C4-2B (cell line): Measurements from ENCODE around the gene TAX1BP3.

Experiments
- H3K27ac ChIP-seq: fragments of 450-650 bp; 2 replicates; pipeline ENCODE4 v1.5.1; 2017
- ZFX ChIP-seq: fragments of 450-650 bp; IDR thresholded peaks from 2 replicates; pipeline ENCODE4 v1.6.1; 2017
- TF ChIP-seq, protein P1 (sequence below): fragments of 450-650 bp; conservative IDR thresholded peaks from 2 replicates; pipeline ENCODE4 v1.5.1; 2017; ENCODE audit warnings: mild to moderate bottlenecking

The TAX1BP3 gene

DNA sequence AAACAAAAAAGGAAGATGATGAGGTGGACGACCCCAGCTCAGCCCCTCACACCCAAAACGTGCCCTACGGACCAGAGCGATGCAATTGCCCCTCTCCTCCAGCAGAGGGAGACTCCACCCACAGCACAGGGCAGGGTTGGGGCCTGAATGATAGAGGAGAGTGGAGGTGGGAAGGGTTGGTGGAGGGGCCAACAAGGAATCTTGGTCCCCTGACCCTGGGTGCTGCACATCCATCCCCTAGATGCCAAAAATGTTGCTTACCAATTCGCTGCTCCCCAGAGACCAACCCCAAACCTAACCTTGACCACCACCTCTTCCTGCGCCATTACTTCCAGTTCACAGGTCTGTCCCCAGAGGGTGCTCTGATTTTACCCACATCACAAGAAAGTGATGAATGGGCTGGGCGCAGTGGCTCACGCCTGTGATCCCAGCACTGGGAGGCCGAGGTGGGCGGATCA, 14.7 kb upstream of the TAX1BP3 start:
- no peak for TF ChIP-seq ZFX
- TF ChIP-seq, protein P1, sequence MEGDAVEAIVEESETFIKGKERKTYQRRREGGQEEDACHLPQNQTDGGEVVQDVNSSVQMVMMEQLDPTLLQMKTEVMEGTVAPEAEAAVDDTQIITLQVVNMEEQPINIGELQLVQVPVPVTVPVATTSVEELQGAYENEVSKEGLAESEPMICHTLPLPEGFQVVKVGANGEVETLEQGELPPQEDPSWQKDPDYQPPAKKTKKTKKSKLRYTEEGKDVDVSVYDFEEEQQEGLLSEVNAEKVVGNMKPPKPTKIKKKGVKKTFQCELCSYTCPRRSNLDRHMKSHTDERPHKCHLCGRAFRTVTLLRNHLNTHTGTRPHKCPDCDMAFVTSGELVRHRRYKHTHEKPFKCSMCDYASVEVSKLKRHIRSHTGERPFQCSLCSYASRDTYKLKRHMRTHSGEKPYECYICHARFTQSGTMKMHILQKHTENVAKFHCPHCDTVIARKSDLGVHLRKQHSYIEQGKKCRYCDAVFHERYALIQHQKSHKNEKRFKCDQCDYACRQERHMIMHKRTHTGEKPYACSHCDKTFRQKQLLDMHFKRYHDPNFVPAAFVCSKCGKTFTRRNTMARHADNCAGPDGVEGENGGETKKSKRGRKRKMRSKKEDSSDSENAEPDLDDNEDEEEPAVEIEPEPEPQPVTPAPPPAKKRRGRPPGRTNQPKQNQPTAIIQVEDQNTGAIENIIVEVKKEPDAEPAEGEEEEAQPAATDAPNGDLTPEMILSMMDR = peak; percentile 98
- H3K27ac ChIP-seq = no peak overlapping the region

DNA sequence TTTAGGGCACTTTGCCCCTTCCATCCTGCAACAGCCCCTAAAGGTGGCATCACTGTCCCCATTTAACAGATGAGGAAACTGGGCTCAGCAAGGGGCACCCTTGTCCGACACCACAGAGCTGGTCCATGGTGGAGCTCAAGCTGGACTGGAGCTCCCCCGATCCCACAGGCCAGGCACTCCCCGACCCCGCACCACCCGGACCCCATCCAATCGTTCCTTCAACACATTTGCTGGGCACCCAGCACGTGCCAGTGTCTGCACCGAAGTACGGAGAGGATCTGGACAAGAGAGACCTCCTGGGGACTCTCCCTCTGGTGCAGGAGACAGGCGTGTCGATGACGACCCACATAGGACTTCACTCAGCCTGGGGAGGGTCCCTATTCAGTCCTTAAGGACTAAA, 13.7 kb upstream of the TAX1BP3 start:
- TF ChIP-seq ZFX = no peak
- TF ChIP-seq, protein P1 = no peak

DNA sequence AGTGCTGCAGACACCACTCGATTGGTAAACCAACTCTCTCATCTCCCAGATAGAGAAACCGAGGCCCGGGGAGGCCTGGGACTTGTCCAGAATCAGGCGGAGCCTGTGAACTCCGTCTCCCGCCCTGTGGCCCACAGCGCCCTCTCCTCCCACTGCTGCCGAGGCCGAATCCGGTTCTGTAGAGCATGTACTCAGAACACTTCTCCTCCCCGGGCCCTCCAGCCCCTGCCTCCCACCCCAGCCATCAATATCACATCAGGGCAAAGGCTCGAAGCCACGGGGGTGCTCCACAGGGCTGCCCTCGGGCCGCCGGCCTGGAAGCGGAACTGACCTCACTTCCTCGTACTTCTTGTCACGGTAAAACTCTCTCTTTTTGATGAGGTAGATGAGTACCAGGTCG, 13.2 kb upstream of the TAX1BP3 start:
- H3K27ac ChIP-seq = no peak overlapping the region
- TF ChIP-seq, protein P1 = no peak
- no peak for TF ChIP-seq ZFX

More for the DNA sequence above, 13.7 kb upstream of the TAX1BP3 start:
- no peak overlapping the region for H3K27ac ChIP-seq

DNA sequence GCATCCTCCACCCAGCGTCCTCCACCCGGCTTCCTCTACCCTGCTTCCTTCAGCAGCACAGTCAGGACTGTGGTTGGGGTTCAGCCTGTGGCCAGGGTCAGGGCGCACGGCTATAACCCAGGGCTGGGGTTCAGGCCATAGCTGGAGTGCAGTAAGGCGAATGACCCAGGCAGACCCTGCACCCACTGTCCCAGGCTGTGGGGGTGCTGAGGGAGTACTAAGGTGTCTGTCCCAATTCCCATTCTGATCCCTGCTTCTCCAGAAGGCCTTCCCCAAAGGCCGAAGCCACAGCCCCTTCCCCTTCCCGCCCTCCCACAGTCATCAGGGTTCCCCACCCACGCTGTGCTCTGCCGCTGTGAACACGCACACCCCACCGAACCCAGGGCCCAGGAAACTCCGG, 12.7 kb upstream of the TAX1BP3 start:
- no peak for TF ChIP-seq ZFX
- TF ChIP-seq, protein P1 = no peak

DNA sequence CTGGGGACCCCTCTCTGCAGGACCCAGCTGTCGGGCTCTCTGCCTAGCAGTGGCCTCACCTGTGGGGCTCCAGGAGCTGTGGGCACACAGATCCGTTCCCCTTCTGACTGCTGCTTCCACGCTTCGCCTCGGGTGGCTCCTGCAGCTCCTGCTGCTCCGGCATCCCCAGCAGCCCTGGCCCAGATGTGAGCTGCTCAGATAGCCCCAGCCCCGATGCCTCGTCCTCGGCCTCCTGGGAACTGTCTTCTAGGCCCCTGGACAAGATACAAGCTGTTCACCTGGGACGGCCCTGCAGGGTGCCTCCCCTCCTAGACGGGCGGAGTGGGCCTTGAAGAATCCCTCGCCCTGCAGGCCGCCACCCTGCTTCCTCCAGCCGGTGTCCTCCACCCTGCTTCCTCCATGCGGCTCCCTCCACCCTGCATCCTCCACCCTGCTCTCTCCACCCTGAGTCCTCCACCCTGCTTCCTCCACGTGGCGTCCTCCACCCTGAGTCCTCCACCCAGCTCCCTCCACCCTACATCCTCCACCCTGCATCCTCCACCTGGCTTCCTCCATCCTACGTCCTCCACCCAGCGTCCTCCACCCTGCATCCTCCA, 11.3 kb upstream of the TAX1BP3 start:
- H3K27ac ChIP-seq = no peak overlapping the region
- TF ChIP-seq, protein P1 = no peak
- no peak for TF ChIP-seq ZFX

More for the DNA sequence above, 12.7 kb upstream of the TAX1BP3 start:
- no peak overlapping the region for H3K27ac ChIP-seq

DNA sequence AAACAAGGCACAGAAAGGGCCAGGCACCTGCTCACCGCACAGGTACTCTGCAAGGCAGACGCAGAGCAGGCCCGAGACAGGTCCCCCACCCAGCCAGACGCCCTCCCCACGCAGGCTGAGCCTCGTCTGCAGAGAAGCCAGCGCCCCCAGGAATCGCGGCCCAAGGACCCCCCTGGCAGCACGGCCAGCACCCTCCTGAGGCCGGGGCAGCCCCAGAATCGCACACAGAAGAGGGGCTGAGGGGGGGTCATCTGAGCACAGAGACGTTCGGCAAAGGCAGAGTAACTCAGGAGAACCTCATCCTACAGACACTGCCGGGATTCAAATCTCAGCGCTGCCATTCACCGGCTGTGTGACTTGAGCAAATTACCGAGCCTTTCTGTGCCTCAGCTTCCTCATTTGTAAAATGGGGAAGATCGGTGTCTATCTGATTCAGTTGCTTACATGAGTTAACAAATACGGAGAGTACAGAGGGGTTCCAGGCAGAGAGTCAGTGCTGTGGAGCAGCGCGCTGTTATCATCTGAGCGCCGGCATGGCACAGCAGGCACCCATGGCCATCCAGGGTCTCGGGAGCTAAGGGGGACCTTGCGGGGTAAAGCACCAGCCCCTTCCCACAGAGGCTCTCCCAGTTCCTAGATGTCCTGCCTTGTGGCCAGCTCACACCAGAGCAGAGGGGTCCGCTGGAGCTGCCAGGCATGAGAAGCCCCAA, 10.6 kb upstream of the TAX1BP3 start:
- no peak for TF ChIP-seq ZFX
- TF ChIP-seq, protein P1 = no peak
- H3K27ac ChIP-seq = no peak overlapping the region

DNA sequence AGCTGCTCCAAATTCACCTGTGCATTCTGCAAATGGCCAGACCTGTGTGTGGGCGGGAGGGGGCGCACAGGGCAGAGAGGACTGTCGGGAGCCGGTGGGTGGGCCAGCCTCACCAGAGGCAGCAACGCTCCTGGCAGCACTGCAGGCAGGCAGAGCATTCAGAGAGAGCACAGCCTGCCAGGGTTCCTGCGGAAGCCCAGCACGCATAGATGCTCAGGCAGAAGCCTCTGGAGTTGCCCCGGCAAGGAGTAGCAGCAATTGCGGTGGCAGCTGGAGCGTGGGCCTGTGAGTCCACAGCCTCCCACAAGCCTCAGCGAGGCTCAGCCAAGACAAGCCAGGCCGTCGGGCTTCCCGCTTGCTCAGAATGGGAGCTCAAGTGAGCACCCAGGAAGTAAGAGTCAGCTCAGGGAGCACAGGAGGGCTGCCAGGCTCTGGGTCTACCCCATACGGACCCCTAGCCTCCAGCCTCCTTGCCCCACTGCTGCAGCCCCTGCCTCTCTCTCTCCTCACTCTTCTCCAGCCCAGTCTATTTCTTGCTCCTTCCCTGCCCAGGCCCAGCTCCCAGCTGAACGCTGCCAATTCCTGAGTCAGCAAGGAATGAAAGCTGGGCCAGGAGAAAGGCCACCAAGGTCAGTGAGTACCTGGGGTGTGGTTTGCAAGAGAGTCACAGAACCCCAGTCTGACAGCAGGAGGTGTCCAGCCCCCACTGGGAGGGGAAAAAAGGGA, 9.9 kb upstream of the TAX1BP3 start:
- TF ChIP-seq, protein P1 = no peak
- TF ChIP-seq ZFX = no peak
- no peak overlapping the region for H3K27ac ChIP-seq
